ENCODE data around the gene RASA3. TPM values are rescaled to one million over a fixed set of nuclear protein-coding genes. Genes with fewer than 3 reads are reported as not detected.

RASA3 gene
- total RNA-seq, 2 donors from 2014 or later = 10.2 to 13.2 TPM

DNA sequence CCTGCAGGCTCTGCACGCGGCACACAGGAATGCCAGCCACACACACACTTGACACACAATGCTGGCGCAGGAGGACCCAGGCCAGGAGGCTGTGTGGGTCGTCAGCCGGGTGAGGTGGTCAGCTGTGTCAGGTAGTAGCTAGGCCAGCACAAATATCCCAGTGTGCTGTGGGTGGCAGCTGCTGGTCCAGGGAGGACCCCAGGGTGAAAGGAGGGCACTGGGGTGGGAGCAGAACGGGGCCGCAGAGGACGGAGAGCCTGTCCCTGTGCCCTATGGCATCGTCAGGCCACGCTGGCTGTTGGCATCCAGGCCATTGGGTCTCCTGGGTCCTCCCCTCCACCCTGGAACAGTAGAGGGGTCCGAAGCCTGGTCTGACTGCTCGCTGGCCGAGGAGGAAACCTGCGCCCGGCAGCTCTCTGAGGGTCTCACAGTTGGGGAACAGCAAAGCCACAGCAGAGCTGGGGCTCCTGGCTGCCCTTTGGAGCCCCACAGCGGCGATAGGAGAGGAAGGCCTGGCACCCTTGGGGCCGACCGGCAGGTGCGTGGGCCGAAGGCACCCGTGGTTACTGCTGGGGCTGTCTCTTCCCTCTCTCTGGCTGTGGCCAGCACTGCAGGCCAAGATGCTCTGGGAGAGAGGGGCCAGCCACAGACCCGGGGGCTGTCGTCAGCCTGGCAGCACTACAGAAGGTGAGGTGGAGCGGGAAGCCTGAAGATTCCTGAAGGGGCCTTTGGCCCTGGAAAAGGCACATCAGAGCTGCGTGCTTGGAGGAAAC lies 185.8 kb downstream of the RASA3 start:
- H3K27me3 ChIP-seq = no peaks in the 10 kb centered on the region
- no peaks in the 10 kb centered on the region for H3K9me3 ChIP-seq
- no peak overlapping the region for H3K27ac ChIP-seq
- H3K4me3 ChIP-seq = no peak overlapping the region
- no peak for DNase-seq (ENCODE audit: low spot score)
- no peaks in the 10 kb centered on the region for H3K36me3 ChIP-seq
- H3K4me1 ChIP-seq = peaks cover 0 to 19% of the 10 kb centered on the region in 2 donors
- TF ChIP-seq, protein P1, sequence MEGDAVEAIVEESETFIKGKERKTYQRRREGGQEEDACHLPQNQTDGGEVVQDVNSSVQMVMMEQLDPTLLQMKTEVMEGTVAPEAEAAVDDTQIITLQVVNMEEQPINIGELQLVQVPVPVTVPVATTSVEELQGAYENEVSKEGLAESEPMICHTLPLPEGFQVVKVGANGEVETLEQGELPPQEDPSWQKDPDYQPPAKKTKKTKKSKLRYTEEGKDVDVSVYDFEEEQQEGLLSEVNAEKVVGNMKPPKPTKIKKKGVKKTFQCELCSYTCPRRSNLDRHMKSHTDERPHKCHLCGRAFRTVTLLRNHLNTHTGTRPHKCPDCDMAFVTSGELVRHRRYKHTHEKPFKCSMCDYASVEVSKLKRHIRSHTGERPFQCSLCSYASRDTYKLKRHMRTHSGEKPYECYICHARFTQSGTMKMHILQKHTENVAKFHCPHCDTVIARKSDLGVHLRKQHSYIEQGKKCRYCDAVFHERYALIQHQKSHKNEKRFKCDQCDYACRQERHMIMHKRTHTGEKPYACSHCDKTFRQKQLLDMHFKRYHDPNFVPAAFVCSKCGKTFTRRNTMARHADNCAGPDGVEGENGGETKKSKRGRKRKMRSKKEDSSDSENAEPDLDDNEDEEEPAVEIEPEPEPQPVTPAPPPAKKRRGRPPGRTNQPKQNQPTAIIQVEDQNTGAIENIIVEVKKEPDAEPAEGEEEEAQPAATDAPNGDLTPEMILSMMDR (IDR thresholded peaks at IDR 0.05) = no peak

DNA sequence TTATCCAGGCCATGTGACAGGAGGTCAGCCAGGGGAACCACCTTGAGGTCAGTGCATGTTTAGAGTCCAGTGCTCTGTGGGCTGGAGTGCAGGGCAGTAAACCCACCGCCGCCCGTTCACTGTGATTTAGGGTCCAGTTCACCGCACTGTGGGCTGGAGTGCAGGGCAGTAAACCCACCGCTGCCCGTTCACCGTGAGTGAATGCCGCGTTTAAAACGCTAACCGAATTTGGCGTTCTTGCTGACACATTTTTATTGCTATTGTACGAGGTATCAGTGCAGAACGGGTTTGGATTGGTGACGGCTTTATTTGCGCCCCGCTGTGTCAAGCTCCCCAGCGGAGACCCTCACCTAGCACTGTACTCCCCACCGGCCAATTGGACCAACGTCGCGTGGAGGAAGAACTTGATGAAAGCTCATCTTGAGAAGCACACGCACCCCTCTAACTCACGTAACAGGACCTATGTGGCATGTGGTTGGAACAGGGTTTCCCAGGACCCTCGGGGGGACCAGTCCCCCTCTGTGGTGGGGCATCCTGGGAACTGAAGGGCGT lies 186.5 kb downstream of the RASA3 start:
- H3K36me3 ChIP-seq = no peaks in the 10 kb centered on the region
- H3K27me3 ChIP-seq = no peaks in the 10 kb centered on the region
- H3K27ac ChIP-seq = no peak overlapping the region
- no peak for DNase-seq (ENCODE audit: low spot score)
- peaks cover 0 to 12% of the 10 kb centered on the region in 2 donors for H3K4me1 ChIP-seq
- no peaks in the 10 kb centered on the region for H3K9me3 ChIP-seq
- H3K4me3 ChIP-seq = no peak overlapping the region
- TF ChIP-seq, protein P1 (IDR thresholded peaks at IDR 0.05) = no peak

DNA sequence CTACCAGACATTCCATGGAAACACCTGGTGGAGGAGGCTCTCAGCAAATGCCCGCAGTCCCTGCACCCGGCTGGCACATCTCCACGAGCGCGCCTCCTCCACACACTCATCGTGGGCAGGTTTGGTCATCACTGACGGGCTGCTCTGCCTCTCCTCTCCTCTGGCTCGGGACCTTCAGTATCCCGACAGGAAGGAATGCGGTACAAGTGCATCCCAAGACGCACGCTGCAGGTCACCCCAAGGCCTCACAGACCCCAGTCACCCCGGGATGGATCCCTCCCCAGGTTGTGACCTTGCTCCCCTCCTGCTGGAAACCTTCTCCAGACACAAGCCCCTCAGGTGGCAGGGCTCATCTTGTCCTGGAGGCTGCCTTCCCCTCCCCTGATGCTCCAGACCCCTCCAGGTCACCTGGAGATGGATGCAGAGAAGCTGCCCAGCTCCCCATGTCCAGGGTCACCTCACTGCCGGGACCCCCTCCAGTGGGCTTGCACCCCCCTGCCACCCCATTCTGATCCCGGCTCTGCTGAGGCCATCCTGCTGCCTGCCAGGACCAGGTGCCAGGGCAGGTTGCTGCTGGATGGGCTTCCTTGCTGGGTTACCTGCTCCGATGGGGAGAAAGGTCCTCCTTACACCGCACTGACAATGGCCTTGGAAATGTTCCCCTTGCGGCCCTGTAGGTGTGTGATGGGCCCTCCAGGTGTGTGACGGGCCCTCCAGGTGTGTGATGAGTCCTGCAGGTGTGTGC lies 188.4 kb downstream of the RASA3 start:
- Histone ChIP-seq H3K4me3 (no peak overlapping the region), H3K27ac (no peak overlapping the region), H3K4me1 (peaks cover 0 to 9% of the 10 kb centered on the region in 2 donors), H3K27me3 (no peaks in the 10 kb centered on the region), H3K36me3 (no peaks in the 10 kb centered on the region), H3K9me3 (no peaks in the 10 kb centered on the region)
- TF ChIP-seq, protein P1 (IDR thresholded peaks at IDR 0.05) = no peak
- no peak for DNase-seq (ENCODE audit: low spot score)

DNA sequence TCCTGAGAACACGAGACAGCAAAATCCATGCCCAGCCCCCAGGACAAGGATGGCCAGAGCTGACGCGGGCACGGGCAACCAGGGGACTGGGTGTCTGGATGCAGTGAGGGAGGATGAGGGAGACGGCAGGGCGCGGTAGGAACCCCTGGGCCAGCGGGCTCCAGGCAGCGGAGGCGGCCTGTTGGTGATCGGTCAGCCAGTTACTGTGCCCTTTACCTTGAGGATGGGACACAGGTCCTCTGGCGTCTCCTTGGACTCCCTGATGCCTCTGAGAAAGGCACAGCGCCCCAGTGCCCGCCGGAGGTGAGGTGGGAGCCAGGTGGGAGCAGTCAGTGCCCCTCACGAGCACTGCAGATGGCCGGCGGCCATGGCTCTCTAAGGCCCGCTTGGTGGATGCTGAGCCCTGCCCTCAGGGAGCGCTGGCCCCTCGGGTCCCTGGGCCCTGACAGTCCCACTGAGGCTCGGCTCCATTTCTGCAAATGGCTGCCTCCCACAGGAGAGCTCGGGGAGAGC lies 189.8 kb downstream of the RASA3 start:
- DNase-seq (ENCODE audit: low spot score) = no peak
- H3K36me3 ChIP-seq = no peaks in the 10 kb centered on the region
- H3K9me3 ChIP-seq = no peaks in the 10 kb centered on the region
- peaks cover 0 to 20% of the 10 kb centered on the region in 2 donors for H3K4me1 ChIP-seq
- H3K27me3 ChIP-seq = no peaks in the 10 kb centered on the region
- H3K27ac ChIP-seq = no peak overlapping the region
- TF ChIP-seq, protein P1 (IDR thresholded peaks at IDR 0.05) = no peak
- no peak overlapping the region for H3K4me3 ChIP-seq

DNA sequence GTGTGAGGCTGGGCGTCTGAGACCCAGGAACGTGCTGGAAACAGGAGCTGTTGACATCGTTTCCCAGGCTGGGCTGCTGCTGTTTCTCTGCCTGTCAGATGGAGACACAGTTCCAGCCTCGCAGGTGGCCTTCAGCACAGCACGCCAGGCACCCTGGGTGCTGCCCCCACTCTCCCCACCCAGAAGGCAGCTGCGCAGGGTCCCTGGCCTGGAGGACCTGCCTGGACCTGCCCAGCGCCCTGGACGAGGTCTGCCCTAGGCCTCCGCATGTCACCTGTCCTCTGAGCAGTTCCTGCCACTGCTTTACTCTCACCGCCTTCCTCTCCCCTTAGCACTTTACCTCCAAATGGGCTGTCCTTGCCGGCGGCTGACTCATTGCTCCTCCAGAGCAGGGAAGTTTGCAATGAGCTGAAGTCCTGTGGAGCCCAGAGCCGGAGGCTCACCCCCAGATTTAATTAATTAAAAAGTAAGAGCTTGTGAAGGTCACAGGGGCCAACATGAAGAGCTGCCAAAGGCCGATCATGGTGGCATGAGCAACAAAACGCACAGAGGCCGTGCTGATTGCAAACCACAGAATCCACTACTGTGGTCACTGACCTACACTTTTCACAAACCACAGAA lies 190.7 kb downstream of the RASA3 start:
- H3K9me3 ChIP-seq = no peaks in the 10 kb centered on the region
- H3K4me1 ChIP-seq = peaks cover 0 to 13% of the 10 kb centered on the region in 2 donors
- TF ChIP-seq, protein P1 (IDR thresholded peaks at IDR 0.05) = no peak
- no peaks in the 10 kb centered on the region for H3K27me3 ChIP-seq
- no peak overlapping the region for H3K4me3 ChIP-seq
- no peak for DNase-seq (ENCODE audit: low spot score)
- H3K27ac ChIP-seq = no peak overlapping the region
- no peaks in the 10 kb centered on the region for H3K36me3 ChIP-seq

Measured in right atrium auricular region (tissue), 2 donors.